GM06990 (cell line): ENCODE measurements around the gene MYADML2.

Experiments used
- DNase-seq: peaks from one replicate; pipeline ENCODE4 v3.0.0-alpha.2; 2011; ENCODE audit not compliant: insufficient read length; ENCODE audit errors: extremely low read depth
- H3K27me3 ChIP-seq: replicated peaks from 2 replicates; pipeline ENCODE4 v1.6.0; 2011; ENCODE audit warnings: low read length; ENCODE audit not compliant: control insufficient read depth, insufficient read depth
- H3K36me3 ChIP-seq: 2 replicates; pipeline ENCODE4 v1.5.1; 2011; ENCODE audit warnings: low read length; ENCODE audit not compliant: control insufficient read depth, insufficient read depth
- H3K4me3 ChIP-seq: replicated peaks from 2 replicates; pipeline ENCODE4 v1.5.1; 2011; ENCODE audit warnings: low read depth, mild to moderate bottlenecking, control low read depth, low read length
- CTCF ChIP-seq: IDR thresholded peaks from 2 replicates; pipeline ENCODE4 v1.5.1; 2011; ENCODE audit warnings: low read length, control low read depth, mild to moderate bottlenecking, inconsistent platforms; ENCODE audit not compliant: insufficient read depth, poor library complexity, severe bottlenecking

Gene MYADML2

DNA sequence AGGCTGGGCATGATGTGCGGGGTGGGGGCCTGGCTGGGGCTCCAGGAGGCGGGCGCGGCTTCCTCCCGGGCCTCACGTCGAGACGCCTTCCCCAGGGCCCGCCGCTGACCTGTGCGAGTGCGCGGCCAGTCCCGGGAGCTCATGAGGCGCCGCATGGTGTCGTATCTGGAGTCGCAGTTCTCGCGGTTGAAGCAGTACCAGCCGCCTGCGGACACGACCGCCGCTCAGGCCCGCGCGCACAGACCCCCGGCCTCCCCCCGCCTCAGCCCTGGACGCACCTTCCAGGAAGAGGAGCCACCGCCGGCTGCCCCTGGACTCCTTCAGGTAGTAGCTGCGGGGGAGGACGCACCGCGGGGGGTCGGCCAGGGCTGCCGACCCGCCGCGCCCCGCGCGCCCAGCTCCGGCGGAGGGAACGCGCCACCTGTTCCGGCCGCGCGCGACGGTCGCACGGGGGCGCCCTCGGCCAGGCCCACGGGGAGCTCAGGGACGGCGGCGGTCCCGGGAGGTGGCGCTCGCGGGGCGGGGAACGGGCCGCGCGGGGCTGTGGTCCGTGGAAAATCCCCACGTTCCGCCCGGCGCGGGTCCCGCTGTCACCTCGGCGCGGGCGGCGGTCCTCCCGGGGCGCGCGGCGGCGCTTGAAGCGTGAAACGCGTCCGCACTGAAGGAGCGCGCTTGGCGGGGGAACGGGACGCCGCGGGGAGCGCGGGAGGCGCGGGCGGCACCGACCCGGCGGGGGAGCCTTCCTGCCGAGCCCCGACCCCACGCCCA, 12.5 kb upstream of the MYADML2 start:
- H3K27me3 ChIP-seq: no peaks in the 10 kb centered on the region; the same call in none of the 2 replicates
- H3K36me3 ChIP-seq: no peaks in the 10 kb centered on the region
- peak overlapping the region; percentile 31 for H3K4me3 ChIP-seq
- peak; percentile 73 for DNase-seq
- peak; percentile 30 for TF ChIP-seq CTCF

DNA sequence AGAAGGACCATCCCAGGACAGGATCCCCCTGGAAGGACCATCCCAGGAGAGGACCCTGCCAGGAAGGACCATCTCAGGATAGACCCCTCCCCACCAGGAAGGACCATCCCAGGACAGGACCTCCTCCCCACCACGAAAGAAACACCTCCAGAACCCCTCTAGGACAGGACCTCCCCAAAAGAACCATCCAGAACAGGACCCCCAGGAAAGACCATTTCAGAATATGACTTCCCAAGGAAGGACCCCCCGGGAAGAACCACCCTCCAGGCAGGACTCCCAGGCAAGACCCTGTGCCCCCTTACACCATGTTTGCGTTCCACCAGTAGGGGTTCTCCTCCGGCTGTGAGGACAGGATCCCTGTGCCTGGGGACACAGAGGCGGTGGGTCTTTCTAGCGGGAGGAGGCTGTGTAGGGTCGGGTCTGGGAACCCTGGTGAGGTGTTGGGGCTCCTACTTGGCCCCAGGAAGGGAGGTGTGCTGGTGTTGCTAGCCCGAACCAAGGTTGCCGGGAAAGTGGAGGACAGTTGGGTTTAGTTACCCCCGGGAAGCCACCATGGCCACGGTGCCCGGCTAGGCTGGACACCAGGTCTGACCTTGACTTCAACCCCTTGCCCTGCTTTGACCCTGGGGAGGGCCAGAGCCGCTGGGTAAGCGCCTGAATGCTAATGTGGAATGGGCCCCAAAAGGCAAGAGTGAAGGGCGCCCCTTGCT, 11.8 kb upstream of the MYADML2 start:
- no peak for DNase-seq
- Histone ChIP-seq H3K4me3 (no peak overlapping the region), H3K27me3 (no peaks in the 10 kb centered on the region; the same call in none of the 2 replicates), H3K36me3 (no peaks in the 10 kb centered on the region)
- TF ChIP-seq CTCF: no peak

DNA sequence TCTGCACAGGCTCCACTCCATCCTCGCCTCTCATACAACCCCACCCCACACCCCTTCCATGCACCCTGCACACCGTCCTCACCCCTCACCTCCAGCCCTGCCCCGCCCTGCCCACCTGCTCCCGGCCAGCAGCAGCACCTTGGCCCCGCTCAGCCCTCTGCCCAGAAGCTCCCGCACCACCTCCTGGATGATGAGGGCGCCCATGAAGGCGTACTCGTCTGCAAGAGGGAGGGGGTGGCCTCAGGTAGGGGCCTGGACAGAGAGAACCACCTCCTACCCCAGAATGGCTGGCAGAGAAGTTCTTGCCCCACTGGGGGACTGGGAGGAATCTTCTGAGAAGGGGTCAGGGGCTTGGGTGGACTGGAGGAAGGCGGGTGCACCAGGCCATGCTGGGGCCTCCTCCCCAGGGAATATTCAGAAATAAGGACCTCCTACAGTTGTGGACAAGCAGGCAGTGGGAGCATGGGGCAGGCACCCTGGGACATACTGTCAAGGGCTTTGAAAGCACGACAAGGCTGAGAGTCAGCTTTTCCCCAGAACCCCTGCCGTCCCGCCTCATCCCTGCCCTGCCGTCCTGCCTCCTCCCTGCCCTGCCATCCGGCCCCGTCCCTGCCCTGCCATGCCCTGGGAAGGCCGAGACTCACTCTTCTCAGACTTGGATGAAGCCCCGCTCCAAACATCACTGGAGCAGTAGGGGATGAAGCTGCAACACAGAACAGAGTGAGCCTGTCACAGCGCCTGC, 10.8 kb upstream of the MYADML2 start:
- H3K36me3 ChIP-seq: no peaks in the 10 kb centered on the region
- DNase-seq: no peak
- H3K27me3 ChIP-seq: no peaks in the 10 kb centered on the region; the same call in none of the 2 replicates
- no peak overlapping the region for H3K4me3 ChIP-seq
- TF ChIP-seq CTCF: no peak

- Histone ChIP-seq H3K4me3 (no peak overlapping the region), H3K36me3 (no peaks in the 10 kb centered on the region), H3K27me3 (no peaks in the 10 kb centered on the region; the same call in none of the 2 replicates)
- no peak for DNase-seq
- TF ChIP-seq CTCF: no peak
These were observed 9.9 kb upstream of the MYADML2 start for GRCh38 chr17:81956607-81957589.

GRCh38 chr17:81955756-81956544, 8.9 kb upstream of the MYADML2 start:
- no peak for TF ChIP-seq CTCF
- H3K27me3 ChIP-seq: no peaks in the 10 kb centered on the region; the same call in none of the 2 replicates
- no peak for DNase-seq
- no peaks in the 10 kb centered on the region for H3K36me3 ChIP-seq
- no peak overlapping the region for H3K4me3 ChIP-seq
